ENCODE results near the gene NEDD4L.
"Not testable (repeated sequence)": the region's sequence is repeated elsewhere in the genome, so short reads cannot be mapped to it uniquely, and the experiment has no call there.

Gene NEDD4L

DNA sequence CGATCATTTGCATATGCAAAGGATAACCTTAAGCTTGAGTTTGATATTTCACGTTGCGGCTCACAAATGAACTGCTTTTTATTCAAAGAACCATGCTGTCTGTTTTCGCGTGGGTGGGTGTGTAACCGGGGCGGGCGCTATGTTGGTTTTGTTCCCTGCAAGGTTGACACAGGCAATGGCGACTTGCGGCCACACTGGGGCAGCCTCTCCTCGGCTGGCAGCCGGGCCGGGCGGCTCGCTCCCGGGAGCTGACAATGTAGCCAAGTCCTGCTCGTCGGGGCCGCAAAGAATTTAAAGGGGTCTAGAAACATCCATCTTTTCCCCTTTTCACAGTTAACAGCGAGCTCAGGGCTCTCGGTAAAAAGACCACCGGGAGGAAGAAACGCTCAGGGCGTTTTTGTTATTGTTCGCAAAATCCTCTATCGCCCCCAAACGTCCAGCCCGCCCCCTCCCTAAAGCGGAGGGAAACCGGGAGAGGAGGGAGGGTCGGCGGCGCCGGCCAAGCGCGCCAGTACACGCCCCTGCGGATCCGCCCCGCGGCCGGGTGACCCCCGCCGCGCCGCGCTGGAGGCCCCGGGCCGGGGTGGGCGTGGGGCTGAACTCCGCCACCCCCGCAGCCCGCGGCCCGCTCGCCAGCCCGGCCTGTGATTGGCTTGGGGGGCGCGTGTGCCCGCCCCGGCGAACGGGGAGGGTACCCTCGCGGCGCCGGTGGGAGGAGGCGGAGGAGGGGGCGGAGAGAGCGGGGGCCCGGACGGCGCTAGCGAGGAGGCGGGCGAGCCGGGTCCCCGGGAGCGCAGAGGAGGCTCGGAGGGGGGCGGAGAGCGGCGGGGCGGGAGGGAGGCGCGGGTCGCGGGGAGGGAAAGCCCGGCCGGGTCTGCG lies at the start of gene NEDD4L:
Gene NEDD4L, plus strand, starts transcription at position 736 of the 879 bp plus-strand sequence. CDS start 435 bp downstream, outside the sequence.
- DNase-seq (ENCODE audit: extremely low spot score, insufficient read length, low read depth), result peak; percentile 72
- FAIRE-seq, result peak; percentile 92

DNA sequence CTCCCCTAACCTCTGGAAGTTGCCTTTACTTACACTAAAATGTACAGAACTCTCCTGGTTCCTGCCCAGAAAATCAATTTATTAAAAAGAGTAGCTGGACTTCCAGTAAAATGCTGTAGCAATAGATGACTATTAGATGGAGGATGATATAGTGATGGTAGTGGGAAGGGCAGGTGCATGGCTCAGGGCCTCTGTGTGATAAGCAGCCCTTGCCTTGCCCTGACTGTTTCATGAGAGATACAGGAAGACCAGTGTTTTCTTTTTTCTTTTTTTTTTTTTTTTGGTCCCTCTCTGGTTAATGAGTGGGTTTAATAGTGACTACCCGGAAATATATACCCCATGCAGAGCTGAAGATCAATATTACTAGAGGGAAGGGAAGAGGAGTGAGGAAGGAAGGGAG lies 48.7 kb upstream of the NEDD4L start:
- DNase-seq (ENCODE audit: extremely low spot score, insufficient read length, low read depth) (no peak), FAIRE-seq (no peak)

DNA sequence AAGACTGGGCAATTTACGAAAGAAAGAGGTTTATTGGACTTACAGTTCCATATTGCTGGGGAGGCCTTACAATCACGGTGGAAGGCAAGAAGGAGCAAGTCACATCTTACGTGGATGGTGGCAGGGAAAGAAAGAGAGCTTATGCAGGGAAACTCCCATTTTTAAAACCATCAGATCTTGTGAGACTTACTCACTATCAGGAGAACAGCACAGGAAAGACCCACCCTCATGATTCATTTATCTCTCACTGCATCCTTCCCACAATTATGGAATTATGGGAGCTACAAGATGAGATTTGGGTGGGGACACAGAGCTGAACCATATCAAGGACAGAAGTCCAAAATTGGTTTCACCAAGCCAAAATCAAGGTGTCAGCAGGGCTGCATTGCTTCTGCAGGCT lies 47.1 kb upstream of the NEDD4L start:
- not testable (repeated sequence) for DNase-seq (ENCODE audit: extremely low spot score, insufficient read length, low read depth); FAIRE-seq

DNA sequence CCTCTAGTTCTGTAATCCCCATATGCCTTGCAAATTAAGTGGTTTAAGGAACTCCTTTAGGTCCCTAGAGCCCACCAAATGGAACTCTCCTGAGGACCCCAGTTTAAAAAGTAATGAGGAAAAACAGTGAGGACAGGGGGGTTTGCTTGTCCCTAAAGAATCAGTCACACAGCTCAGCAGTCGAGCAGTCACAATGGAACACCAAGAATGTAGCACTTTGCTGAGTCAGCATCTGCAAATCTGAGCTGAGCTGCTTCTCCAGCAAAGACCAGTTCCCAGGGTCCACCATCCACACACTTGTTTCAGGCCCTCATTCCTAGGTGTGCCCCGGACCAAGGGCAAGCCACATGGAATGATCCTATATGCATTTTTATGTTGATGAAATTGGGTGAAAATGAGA lies 46.2 kb upstream of the NEDD4L start:
- FAIRE-seq (no peak), DNase-seq (ENCODE audit: extremely low spot score, insufficient read length, low read depth) (no peak)

DNA sequence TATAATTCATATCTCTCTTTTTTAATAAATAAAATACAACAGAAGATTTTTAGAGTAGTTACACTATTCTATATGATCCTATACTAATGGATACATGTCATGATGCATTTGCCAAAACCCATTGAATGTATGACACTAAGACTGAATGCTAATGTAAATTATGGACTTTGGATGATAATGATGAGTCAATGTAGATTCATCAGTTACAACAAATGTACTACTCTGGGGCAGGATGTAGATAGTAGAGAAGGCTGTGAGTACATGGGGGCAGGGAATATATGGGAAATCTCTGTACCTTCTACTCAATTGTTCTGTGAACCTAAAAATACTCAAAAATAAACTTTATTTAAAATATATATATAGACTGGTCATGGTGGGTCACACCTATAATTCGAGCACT lies 45.6 kb upstream of the NEDD4L start:
- no peak for FAIRE-seq
- no peak for DNase-seq (ENCODE audit: extremely low spot score, insufficient read length, low read depth)

DNA sequence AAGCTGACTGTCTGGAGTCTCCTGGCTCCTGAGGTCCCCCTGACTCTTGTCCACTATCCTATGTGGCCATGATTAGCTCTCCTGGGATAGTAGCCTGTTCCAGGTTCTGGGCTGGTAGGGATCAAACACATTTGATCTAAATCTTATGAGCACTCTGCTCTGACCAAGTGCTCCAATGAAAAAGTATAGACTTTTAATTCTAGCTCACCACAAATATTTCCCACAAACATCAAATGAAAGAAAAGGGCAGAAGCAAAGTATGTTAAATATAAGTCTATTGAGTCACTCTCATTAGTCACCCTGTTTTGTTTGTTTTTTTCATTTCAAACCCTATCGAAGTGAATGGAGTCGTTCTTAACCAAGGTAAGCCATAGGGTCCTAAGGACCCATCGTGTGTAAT lies 39.7 kb upstream of the NEDD4L start:
- FAIRE-seq (no peak), DNase-seq (ENCODE audit: extremely low spot score, insufficient read length, low read depth) (no peak)

DNA sequence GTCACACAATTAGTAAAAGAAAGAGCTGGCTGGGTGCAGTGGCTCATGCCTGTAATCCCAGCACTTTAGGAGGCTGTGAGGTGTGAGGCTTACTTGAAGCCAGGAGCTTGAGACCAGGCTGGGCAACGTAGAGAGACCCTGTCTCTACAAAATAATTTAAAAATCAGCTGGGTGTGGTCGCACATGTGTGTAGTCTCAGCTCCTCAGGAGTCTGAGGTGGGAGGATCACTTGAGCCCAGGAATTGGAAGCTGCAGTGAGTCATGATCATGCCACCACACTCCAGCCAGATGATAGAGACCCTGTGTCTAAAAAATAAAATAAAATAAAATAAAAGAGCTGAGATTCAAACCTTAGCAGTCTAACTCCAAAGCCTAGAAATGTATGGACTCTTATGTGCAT lies 39.0 kb upstream of the NEDD4L start:
- DNase-seq (ENCODE audit: extremely low spot score, insufficient read length, low read depth) (no peak), FAIRE-seq (no peak)

DNA sequence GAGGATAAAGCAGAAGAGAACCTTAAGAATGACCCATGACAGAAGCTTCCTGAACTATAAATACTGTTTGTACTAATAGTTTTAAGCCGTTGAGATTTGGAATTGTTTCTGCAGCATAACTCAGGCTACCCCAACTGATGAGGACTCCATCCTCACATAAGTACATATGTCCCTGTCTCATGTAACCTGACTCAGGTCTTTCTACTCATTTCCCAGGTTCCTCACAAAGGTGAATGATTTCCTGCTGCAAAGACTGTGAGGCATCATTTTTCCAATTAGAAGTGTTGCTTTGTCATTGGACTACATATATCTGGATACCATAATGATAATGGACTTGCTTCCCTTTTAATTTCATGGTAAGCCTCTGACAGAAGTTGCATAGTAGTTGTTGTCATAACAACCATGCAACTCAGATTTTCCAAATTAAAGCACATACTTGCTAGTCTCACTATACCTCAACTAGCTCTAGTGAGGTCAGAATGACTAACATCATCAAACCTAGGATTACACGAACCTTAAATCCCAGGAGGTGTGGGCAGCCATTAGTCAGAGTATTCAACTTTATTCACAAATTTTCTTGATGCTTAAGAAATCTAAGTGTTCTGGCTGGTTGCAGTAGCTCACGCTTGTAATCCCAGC lies 38.0 kb upstream of the NEDD4L start:
- DNase-seq (ENCODE audit: extremely low spot score, insufficient read length, low read depth) (no peak), FAIRE-seq (no peak)

DNA sequence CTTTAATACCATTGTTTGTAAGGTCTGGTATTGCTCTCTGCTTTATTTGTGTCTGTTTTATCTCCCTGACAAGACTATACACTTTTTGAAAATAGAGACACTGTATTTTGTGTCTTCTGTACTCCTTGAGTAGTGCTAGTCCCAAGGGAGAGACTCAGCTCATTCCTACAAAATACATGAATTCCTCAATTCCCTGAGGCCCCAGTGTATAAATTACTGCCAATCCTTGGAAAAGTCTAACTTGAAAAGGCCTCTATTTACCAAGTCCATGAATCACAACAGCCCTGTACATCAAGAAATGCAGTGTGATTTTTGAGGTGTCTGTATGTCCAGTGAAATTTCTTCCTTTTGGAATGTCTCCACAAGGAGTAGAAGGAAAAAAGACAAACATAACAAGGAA lies 34.9 kb upstream of the NEDD4L start:
- no peak for FAIRE-seq
- DNase-seq (ENCODE audit: extremely low spot score, insufficient read length, low read depth), result no peak

DNA sequence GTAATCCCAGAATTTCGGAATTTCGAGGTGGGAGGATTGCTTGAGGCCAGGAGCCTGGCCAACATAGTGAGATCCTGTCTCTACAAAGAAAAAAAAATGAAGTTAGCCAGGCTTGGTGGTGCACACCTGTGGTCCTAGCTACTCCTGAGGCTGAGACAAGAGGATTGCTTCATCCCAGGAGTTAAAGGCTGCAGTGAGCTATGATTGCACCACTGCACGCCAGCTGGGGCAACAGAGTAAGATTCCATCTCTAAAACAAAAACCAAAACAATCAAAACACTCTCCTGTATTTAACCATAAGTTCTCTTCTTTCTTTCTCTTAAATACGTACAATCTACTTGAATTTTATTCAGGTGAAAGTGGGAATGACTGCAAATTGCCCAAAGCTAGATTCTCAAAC lies 33.8 kb upstream of the NEDD4L start:
- no peak for DNase-seq (ENCODE audit: extremely low spot score, insufficient read length, low read depth)
- FAIRE-seq, result no peak

DNA sequence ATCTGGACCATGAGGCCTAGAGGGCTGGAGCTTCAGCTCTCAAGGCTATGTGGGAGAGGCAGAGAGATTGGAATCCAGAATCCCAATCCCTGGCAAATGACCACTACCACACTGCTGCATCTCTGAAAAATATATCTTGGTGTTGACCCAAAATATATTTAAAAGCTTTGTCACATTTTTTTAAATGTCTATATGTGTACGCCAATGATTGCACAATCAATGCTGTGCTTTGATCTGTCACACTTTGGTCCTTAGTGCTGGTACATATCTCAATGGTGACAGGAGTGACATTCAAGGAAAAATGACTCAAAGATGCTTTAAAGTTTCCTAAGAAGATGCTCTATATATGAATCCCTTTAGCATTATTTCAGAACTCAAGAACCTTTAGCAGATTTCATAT lies 31.7 kb upstream of the NEDD4L start:
- no peak for FAIRE-seq

DNA sequence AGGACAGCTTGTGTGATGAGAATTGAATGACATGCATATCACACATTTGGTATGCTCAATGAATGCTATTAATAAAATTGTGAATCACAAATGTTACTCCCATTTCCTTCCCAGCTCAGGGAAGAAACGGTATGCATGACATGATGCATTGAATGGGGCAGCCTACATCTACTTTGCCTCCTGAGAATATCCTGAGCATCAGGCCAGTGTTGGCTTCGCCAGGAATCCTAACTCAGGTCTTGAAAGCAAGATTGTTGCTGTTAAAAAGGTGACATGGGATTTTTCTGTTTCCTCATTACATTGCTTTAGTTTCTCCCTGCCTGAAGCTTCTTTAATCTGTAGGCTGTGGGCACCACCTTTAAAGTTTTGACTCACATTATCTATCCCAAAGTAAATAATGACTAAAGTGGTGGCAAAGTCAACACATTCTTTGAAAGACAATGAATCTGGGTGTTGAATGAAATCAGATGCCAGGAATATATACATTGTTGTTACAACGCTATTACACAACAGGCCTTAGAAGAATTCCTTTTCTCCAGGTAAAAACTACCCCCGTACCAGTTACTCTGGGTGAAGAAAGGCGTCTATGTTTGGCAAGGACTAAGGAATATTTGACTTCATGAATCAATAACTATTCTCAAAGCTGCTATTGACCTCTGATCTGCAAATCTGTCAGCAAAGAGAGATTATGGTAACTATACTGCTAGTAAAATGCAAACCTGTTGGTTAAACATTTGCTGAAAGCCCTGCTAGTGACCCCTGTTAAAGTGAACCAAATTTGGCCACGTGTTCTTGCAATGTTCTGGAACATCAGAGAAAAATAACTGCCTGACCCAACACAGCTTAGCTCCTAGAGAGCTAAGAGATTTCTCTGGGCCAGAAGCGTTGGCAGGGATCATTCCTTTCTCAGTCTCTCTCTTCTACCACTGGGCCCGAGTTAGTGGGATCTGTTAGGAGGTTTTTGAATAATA lies 30.5 kb upstream of the NEDD4L start:
- DNase-seq (ENCODE audit: extremely low spot score, insufficient read length, low read depth) (no peak), FAIRE-seq (peak; percentile 74)

More for the DNA sequence above, 31.7 kb upstream of the NEDD4L start:
- no peak for DNase-seq (ENCODE audit: extremely low spot score, insufficient read length, low read depth)

DNA sequence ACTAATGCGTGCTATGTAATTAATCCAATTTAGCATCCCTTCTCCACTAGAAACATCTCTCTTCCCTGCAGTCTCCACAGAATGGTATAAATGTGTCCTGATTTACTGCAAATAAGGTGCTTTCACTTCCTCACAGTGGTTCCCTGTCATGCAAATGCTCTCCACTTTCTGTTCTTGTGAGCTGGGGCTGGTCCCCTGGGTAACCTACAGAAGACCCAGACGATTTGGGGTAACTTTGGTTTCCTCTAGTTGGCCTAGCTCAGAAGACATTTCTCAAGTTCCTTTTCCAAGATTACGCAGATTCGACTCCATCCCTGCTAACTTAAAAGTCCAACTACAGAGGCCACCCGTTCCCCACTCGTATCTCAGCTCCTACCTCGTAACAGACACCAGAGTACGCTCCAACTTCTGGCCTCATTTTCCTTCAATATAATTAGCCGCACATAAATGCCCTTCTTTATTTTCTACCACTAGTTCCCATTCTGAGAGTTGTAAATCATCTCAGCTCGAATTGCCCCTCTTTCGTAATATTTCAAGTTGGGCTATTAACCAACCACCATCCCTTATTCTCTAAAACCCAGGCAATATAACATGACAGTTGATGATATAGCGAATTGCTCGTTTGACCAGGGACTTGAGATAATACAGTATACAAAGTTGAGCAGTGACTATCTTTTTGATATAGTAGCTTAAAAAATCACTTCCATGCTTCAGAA lies 28.8 kb upstream of the NEDD4L start:
- FAIRE-seq (peak; percentile 98), DNase-seq (ENCODE audit: extremely low spot score, insufficient read length, low read depth) (peak; percentile 28)

DNA sequence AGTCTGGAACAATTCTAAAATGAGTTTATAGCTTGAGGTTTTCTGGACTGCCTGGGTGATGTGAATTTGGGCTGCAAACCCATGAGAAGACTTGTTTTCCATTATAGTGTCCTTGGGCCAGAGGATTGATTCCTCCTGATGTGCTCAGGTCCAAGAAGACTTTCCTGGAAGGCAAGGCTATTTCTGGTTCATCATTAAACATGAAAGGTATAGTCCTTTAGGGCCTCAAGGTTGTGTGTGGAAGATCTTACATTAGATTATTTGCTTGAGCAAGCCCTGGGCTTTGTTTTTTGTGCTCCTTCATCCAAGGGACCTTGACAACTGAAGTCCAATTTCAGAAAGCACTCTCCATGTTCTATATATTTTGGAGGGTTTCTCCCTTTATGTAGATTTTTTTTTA lies 26.8 kb upstream of the NEDD4L start:
- FAIRE-seq (no peak), DNase-seq (ENCODE audit: extremely low spot score, insufficient read length, low read depth) (no peak)

DNA sequence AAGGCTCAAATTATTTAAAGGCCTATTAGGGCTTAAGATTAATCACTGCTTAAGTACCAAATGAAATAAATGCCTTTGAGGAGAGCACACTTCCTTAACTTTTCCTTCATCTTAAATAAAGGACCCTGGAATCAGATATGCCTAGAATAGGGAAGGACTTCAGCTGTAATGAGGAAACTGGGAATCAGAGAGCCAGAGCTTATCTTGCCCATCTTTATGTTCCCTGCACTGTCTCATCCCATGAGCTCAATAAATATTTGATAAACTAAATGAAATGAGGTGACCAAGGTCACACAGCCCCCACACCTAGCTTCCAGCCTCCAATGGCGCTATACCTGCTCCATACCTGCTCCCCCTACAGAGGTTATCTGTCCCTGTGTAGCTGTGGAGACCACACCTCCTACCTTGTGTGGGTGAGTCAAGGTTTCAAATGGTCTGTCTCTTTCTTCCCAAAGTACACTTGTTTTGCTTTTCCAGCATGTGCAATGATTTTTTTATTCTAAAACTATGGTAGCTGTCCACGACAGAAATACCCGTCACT lies 23.4 kb upstream of the NEDD4L start:
- no peak for FAIRE-seq
- DNase-seq (ENCODE audit: extremely low spot score, insufficient read length, low read depth), result no peak

DNA sequence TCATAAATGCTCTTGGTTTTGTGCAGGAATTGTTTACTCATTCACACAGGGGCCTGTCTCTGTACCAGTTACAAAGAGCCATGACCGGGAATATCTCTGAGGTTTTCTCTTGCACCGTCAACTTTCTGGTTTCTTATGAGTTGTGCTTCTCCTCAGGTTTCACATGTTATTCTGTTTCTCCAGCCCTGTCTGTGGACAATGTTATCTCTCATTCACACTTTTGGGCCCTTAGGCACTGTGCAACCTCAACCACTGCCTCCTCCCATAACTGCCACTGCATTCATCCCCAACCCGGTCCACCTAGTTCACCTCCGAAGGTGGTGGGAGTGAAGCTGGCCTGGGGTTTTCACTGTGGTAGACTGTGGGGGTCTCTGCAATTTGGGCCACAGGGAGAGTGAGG lies 22.5 kb upstream of the NEDD4L start:
- FAIRE-seq (no peak), DNase-seq (ENCODE audit: extremely low spot score, insufficient read length, low read depth) (no peak)

DNA sequence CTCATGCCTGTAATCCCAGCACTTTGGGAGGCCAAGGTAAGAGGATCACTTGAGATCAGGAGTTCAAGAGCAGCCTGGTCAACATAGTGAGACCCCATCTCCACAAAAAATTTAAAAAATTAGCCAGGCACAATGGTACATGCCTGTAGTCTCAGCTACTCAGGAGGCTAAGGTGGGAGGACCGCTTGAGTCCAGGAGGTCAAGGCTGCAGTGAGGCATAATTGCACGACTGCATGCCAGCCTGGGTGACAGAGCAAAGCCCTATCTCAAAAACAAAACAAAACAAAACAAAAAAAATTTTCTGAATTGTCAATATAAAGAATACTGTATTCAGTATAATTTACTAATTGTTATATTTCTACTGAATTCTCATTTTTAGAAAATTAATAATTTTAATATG lies 20.9 kb upstream of the NEDD4L start:
- DNase-seq (ENCODE audit: extremely low spot score, insufficient read length, low read depth) (no peak), FAIRE-seq (no peak)

DNA sequence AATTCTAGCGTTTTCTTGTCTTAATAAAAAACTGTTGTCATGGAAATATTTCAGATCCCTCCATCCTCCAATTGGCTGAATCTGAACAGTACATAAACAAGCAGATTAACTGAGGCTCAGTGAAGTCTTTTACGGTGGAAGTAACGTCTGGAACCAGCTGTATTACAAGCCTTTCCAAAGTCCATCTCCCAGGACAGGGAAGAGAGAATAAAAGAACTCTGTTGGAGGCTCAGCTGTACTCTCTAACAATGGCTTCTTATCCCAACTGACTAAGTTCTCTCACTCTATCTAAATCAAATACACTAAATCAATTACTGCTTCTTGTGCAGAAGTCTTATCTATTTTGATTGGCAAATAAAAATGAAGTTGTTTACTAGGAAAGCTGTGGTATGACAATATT lies 19.9 kb upstream of the NEDD4L start:
- FAIRE-seq, result no peak

DNA sequence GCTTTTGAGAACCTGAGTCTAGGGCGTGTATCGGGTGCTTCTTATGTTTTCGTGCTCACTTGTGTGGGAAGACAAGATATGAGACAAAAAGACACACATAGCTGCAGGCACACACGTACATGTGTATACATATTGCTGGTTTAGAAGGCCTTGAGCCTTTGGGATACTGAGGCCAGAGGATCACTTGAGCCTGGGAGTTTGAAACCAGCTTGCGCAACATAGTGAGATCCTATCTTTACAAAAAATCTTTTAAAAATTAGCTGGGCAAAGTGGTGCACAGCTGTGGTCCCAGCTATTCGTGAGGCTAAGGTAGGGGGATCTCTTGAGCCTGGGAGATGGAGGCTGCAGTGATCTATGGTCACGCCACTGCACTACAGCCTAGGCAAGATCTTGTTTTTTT lies 18.8 kb upstream of the NEDD4L start:
- DNase-seq (ENCODE audit: extremely low spot score, insufficient read length, low read depth), result no peak
- FAIRE-seq, result no peak

More for the DNA sequence above, 19.9 kb upstream of the NEDD4L start:
- no peak for DNase-seq (ENCODE audit: extremely low spot score, insufficient read length, low read depth)

DNA sequence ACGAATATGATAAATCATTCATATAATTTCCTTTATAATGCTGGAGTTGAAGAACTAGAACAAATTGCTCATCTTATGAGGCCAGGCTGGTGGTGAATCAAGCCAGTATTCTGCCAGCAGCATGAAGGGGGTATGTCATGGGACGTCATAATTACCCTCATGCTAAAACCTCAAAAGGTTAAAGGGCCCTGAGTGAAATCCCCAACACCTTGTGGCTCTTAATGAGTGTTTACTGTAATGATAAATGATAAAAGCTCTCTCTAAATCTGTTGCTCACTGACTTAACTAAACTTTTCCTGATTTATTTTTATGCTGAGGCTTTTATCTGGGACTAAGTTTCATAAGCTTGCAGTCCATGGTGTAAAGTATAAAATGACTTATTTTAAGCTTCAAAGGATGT lies 18.3 kb upstream of the NEDD4L start:
- no peak for FAIRE-seq
- DNase-seq (ENCODE audit: extremely low spot score, insufficient read length, low read depth), result no peak
